BLaER1 (cell line): ENCODE data around the gene TUB.

ENCODE experiments used
- H3K27ac ChIP-seq: shearing (Covaris generic); formaldehyde crosslinking; 2 replicates; pipeline ENCODE4 v1.8.1; 2022
- H3K27me3 ChIP-seq: shearing (Covaris generic); formaldehyde crosslinking; 2 replicates; pipeline ENCODE4 v1.8.1; 2022
- H3K36me3 ChIP-seq: shearing (Covaris generic); formaldehyde crosslinking; 2 replicates; pipeline ENCODE4 v1.8.1; 2022
- H3K4me1 ChIP-seq: shearing (Covaris generic); formaldehyde crosslinking; 2 replicates; pipeline ENCODE4 v1.8.1; 2022
- H3K4me2 ChIP-seq: shearing (Covaris generic); formaldehyde crosslinking; 2 replicates; pipeline ENCODE4 v1.8.1; 2022
- H3K4me3 ChIP-seq: shearing (Covaris generic); formaldehyde crosslinking; 2 replicates; pipeline ENCODE4 v1.8.1; 2022
- H3K9ac ChIP-seq: shearing (Covaris generic); formaldehyde crosslinking; 2 replicates; pipeline ENCODE4 v1.8.1; 2022
- H3K9me3 ChIP-seq: shearing (Covaris generic); formaldehyde crosslinking; 2 replicates; pipeline ENCODE4 v1.8.1; 2022
- H4K20me1 ChIP-seq: shearing (Covaris generic); formaldehyde crosslinking; 2 replicates; pipeline ENCODE4 v1.8.1; 2022
- Cebpa-rat ChIP-seq: shearing (Covaris generic); IDR thresholded peaks from 2 replicates; pipeline ENCODE4 v1.8.1; 2022

The TUB gene

DNA sequence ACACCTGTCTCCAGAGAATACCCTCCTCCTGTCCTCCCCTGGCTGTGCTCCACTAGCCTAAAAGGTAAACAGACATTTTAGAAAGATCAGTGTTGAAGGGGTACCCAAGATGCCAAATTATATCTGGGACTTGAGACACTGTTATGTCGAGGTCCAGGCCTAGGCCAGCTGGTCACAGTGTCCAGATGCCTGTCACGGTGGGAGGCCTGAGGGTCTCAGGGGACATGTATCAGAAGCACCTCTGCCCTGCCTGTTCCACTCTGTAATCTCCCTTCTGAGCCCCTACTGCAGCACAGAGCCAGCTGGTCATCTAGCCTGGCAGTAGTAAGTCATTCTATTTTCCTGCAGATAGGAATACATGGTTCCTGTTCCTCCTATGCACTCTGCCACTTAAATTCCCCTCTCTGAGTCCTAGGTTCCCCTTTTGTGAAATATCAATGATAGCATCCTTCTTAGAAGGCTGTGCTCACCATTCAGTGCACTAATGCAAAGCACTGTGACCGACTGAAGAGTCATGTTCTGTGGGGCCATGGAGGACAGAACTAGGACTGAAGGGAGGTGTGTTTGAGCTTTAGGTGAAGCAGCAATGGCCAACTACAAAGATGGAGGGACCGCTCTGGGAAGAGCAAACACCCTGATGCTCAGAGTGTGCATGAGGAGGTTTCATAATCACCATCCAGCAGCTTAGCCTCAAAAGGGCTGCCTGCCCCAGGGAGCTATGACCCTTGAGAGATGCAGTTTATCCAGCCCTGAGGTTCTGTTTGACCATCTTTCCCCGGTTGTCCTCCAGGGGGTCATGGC is 44.8 kb upstream of the TUB start:
- no peak overlapping the region for H3K4me2 ChIP-seq
- no peak overlapping the region for H3K9ac ChIP-seq
- TF ChIP-seq Cebpa-rat, result no peak
- no peaks in the 10 kb centered on the region for H3K36me3 ChIP-seq
- no peaks in the 10 kb centered on the region for H3K27me3 ChIP-seq
- H3K4me3 ChIP-seq, result no peak overlapping the region
- no peaks in the 10 kb centered on the region for H3K9me3 ChIP-seq
- H3K4me1 ChIP-seq, result peaks cover 20% of the 10 kb centered on the region
- no peak overlapping the region for H3K27ac ChIP-seq
- H4K20me1 ChIP-seq, result no peaks in the 10 kb centered on the region

DNA sequence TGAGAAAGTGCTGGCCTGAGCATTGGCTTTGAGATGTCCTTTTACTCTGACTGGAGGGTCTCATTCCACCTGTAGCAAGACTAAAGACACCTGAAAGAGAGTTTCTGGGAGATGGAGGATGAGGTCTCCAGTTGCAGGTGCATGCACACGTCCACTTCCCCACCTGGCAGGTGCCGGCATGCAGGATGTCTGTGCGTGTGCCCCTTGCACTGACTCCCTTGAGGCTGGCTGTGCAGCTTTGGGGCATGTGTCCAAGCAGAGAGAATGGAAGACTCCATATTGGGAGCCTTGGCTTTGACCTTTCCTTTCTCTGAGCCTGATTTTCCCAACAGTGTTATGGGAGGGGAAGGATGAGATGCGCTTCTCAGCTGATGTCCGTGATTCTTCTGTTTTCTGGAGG is 44.0 kb upstream of the TUB start:
- Histone ChIP-seq H4K20me1 (no peaks in the 10 kb centered on the region), H3K27me3 (no peaks in the 10 kb centered on the region), H3K4me2 (no peak overlapping the region), H3K9ac (no peak overlapping the region), H3K4me3 (no peak overlapping the region), H3K36me3 (no peaks in the 10 kb centered on the region), H3K27ac (no peak overlapping the region), H3K4me1 (peaks cover 20% of the 10 kb centered on the region), H3K9me3 (no peaks in the 10 kb centered on the region)
- TF ChIP-seq Cebpa-rat, result no peak

GRCh38 chr11:8038393-8038792 is 42.6 kb upstream of the TUB start:
- no peaks in the 10 kb centered on the region for H3K27me3 ChIP-seq
- no peak overlapping the region for H3K4me3 ChIP-seq
- H3K9me3 ChIP-seq, result no peaks in the 10 kb centered on the region
- peak overlapping the region; percentile 39 for H3K4me2 ChIP-seq
- no peak overlapping the region for H3K9ac ChIP-seq
- H3K36me3 ChIP-seq, result no peaks in the 10 kb centered on the region
- peaks cover 13% of the 10 kb centered on the region for H3K4me1 ChIP-seq
- H3K27ac ChIP-seq, result no peak overlapping the region
- TF ChIP-seq Cebpa-rat, result no peak
- H4K20me1 ChIP-seq, result no peaks in the 10 kb centered on the region

- Histone ChIP-seq H3K4me2 (peak overlapping the region; percentile 39), H3K27ac (no peak overlapping the region), H3K27me3 (no peaks in the 10 kb centered on the region), H3K4me3 (no peak overlapping the region), H3K9me3 (no peaks in the 10 kb centered on the region), H3K9ac (no peak overlapping the region), H4K20me1 (no peaks in the 10 kb centered on the region), H3K36me3 (no peaks in the 10 kb centered on the region), H3K4me1 (peaks cover 10% of the 10 kb centered on the region)
- TF ChIP-seq Cebpa-rat, result no peak
Measured at GRCh38 chr11:8038811-8039529, 42.0 kb upstream of the TUB start.

DNA sequence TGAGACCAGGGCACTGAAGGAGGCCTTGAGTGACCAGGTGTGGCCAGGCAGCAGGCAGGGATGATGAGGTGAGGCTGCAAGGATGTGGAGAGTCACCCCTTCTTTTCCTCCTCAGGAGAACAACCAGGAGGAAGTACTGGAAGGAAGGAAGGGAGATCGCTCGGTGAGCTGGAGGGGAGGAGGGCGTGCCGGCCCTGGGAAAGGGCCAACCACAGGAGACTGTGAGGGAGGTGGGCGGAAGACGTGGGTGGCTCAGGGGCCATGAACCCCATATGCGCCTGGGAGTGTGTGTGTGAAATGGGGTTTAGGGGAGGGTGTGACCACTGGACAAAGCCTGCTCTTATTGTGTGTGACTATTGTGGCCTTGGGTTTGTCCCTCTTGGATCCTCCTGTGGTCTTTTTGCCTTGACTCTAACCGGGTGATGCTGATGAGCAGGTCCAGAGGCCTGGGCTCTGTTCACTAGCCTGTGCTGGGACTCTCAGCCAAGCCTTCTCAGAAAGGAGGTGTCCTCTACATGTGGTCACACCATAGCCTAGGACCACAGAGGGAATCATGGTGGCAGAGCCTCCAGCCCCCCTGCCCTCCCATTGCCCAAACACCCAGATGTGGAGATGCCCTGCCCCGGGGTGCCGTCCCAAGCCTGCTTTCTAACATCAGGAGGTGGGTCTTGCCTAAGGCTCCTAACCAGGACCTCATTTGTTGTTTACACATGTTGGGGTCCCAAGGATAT is 41.3 kb upstream of the TUB start:
- H3K4me2 ChIP-seq, result 0 out of 2 replicates have a peak overlapping the region, but pooled peaks have one; percentile 39

GRCh38 chr11:8040261-8040920 is 40.6 kb upstream of the TUB start:
- Histone ChIP-seq H3K27me3 (no peaks in the 10 kb centered on the region), H3K36me3 (no peaks in the 10 kb centered on the region), H4K20me1 (no peaks in the 10 kb centered on the region), H3K9ac (no peak overlapping the region), H3K4me2 (no peak overlapping the region), H3K27ac (no peak overlapping the region), H3K9me3 (no peaks in the 10 kb centered on the region), H3K4me1 (peaks cover 10% of the 10 kb centered on the region), H3K4me3 (no peak overlapping the region)
- TF ChIP-seq Cebpa-rat, result no peak

More for the DNA sequence above, 41.3 kb upstream of the TUB start:
- Histone ChIP-seq H4K20me1 (no peaks in the 10 kb centered on the region), H3K27ac (no peak overlapping the region), H3K4me1 (peaks cover 10% of the 10 kb centered on the region), H3K27me3 (no peaks in the 10 kb centered on the region), H3K36me3 (no peaks in the 10 kb centered on the region), H3K9me3 (no peaks in the 10 kb centered on the region), H3K4me3 (no peak overlapping the region), H3K9ac (no peak overlapping the region)
- no peak for TF ChIP-seq Cebpa-rat

DNA sequence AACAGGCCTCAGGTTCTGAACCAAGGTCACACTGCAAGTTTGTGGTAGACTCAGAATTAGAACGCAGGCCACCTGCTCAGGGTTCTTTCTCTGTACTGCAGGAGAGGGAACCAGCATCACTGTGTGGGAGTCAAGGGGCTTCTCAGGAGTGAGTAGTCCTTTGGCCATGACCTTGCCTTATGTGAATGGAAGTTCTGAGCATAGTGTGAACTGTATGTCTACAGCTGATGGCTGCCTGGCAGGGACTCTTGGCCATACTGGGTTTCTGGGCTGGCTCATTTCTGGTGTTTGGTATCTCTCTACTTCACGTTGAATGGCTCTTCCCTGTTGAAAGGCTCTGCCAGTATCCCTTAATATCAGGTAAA is 40.1 kb upstream of the TUB start:
- Histone ChIP-seq H3K27me3 (no peaks in the 10 kb centered on the region), H3K9ac (no peak overlapping the region), H4K20me1 (no peaks in the 10 kb centered on the region), H3K36me3 (no peaks in the 10 kb centered on the region), H3K4me2 (no peak overlapping the region), H3K27ac (no peak overlapping the region), H3K4me1 (peaks cover 10% of the 10 kb centered on the region), H3K4me3 (no peak overlapping the region), H3K9me3 (no peaks in the 10 kb centered on the region)
- TF ChIP-seq Cebpa-rat, result no peak

GRCh38 chr11:8041576-8041975 is 39.4 kb upstream of the TUB start:
- Histone ChIP-seq H3K4me1 (peaks cover 10% of the 10 kb centered on the region), H3K4me3 (no peak overlapping the region), H3K27ac (no peak overlapping the region), H3K36me3 (no peaks in the 10 kb centered on the region), H3K9me3 (no peaks in the 10 kb centered on the region), H3K9ac (no peak overlapping the region), H3K27me3 (no peaks in the 10 kb centered on the region), H3K4me2 (no peak overlapping the region), H4K20me1 (no peaks in the 10 kb centered on the region)
- no peak for TF ChIP-seq Cebpa-rat

DNA sequence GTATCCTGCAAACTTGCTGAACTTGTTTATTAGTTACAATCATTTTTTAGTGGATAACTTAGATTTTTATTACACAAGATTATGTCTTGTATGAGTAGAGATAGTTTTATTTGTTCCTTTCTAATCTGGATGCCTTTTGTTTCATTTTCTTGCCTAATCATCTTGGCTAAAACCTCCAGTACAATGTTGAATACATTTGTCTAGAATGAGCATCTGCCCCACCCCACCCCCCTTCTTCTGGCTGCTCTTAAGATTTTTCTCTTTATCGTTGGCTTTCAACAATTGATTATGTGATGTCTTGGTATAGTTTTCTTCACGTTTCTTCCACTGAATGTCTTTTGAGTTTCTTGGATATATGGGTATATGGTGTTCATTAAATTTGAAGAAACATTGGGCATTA is 37.3 kb upstream of the TUB start:
- H3K4me2 ChIP-seq, result no peak overlapping the region
- H4K20me1 ChIP-seq, result no peaks in the 10 kb centered on the region
- H3K4me1 ChIP-seq, result peaks cover 6% of the 10 kb centered on the region
- no peak overlapping the region for H3K9ac ChIP-seq
- no peak overlapping the region for H3K4me3 ChIP-seq
- H3K9me3 ChIP-seq, result no peaks in the 10 kb centered on the region
- H3K36me3 ChIP-seq, result no peaks in the 10 kb centered on the region
- H3K27ac ChIP-seq, result no peak overlapping the region
- no peaks in the 10 kb centered on the region for H3K27me3 ChIP-seq
- TF ChIP-seq Cebpa-rat, result no peak

DNA sequence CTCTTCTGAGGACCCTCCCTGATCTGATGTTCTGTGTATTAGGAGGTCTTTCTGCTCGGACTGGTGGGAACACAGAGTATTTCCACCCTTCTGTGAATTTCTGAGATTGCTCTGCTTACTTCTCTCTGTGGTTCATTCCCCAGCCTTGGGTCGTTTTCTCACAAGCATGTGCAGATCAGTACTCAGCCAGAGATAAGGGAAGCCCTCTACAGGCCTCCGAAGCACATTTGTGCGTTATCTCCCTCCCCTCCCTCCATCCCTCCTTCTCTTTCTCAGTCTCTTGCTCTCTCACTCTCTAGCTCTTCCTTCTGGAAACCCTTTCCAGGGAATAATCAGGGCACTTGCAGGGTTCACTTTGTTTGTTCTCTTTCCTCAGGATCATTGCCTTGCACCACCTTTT is 35.2 kb upstream of the TUB start:
- no peak overlapping the region for H3K4me2 ChIP-seq
- H3K4me1 ChIP-seq, result no peaks in the 10 kb centered on the region

More for the DNA sequence above, 35.2 kb upstream of the TUB start:
- Histone ChIP-seq H3K27ac (no peak overlapping the region), H3K9me3 (no peaks in the 10 kb centered on the region), H3K27me3 (no peaks in the 10 kb centered on the region), H4K20me1 (no peaks in the 10 kb centered on the region), H3K9ac (no peak overlapping the region), H3K4me3 (no peak overlapping the region), H3K36me3 (no peaks in the 10 kb centered on the region)
- no peak for TF ChIP-seq Cebpa-rat
